ENCODE data around the gene SOST.

SOST gene

DNA sequence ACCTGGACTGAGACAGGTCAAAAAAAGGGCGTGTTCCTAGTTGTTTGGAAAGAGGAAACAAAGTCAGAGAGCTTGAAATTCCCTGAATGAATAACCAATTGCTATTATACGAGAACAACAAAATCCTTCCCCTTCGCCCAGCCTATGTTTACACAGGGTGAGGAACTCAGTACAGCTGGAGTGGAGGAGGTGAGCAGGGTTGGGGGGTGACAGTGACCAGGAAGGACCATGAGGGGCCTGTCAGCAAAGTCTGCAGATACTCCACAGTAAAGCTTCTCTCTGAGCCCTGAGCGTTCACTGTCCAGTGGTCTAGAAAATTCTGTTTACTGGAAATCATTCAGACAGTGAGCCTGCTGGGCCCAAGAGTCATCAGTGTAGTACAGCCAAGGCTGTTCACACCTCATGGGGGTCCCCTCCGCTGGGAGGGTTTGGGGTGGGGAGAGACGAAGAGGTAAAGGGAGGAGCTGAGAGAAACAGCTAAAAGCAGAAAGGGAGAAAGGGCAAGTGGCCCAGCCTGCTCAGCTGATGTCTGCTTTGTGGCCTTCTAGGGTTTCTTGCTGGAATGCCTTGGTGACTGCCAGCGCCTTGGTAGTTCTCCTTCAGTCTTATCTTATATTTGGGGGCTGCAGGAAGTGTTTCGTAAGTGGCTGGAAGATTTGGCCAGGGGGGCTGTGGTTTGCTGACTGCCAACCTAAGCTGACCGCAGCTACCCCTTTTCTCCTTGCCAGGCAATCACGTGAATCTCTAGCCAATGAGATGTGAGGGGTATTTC, 14.5 kb upstream of the SOST start:
- TF ChIP-seq CTCF (conservative IDR thresholded peaks at IDR 0.05; ENCODE audit: low read depth, low read length): no peak
- H3K4me3 ChIP-seq (ENCODE audit: low read length): no peak overlapping the region
- DNase-seq (ENCODE audit: low read depth): no peak

- TF ChIP-seq CTCF (conservative IDR thresholded peaks at IDR 0.05; ENCODE audit: low read depth, low read length): no peak
- no peak overlapping the region for H3K4me3 ChIP-seq (ENCODE audit: low read length)
- no peak for DNase-seq (ENCODE audit: low read depth)
Measured at GRCh38 chr17:43771463-43771862, 12.9 kb upstream of the SOST start.

DNA sequence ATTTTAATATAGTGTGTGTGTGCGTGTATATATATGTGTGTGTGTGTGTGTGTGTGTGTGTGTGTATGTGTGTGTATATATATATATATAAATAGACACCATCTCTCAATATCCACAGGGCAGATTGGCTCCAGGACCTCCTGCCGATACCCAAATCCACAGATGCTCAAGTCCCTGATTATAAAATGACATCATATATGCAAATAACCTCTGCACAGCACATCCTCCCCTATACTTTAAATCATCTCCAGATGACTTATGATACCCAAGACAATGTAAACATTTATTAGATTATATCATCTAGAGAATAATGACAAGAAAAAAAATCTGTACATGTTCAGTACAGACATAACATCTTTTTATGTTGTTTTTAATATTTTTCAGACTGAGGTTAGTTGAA, 12.4 kb upstream of the SOST start:
- no peak for TF ChIP-seq CTCF (conservative IDR thresholded peaks at IDR 0.05; ENCODE audit: low read depth, low read length)
- DNase-seq (ENCODE audit: low read depth): no peak
- no peak overlapping the region for H3K4me3 ChIP-seq (ENCODE audit: low read length)

- TF ChIP-seq CTCF (conservative IDR thresholded peaks at IDR 0.05; ENCODE audit: low read depth, low read length): no peak
- H3K4me3 ChIP-seq (ENCODE audit: low read length): no peak overlapping the region
- DNase-seq (ENCODE audit: low read depth): no peak
Measured at GRCh38 chr17:43769859-43770258, 11.3 kb upstream of the SOST start.

DNA sequence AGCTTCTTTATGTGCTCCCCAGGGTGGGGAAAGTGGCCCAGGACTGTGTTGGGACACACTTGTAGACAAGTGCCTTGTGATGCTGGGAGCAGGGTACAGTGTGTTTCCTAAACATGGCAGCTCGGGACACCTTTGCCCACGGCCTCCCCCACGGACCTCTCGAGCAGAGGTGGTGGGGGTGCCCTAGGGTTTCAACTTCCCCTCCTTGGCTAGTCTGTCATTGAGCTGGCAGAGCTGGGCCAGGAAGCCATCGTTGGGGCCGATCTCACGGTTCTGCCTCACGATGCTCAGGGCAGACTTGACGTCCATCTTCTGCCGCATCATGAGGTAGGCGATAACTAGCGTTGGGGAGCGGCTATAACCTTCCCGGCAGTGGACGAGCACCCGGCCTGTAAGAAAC, 10.8 kb upstream of the SOST start:
- no peak for DNase-seq (ENCODE audit: low read depth)
- H3K4me3 ChIP-seq (ENCODE audit: low read length): no peak overlapping the region
- no peak for TF ChIP-seq CTCF (conservative IDR thresholded peaks at IDR 0.05; ENCODE audit: low read depth, low read length)

DNA sequence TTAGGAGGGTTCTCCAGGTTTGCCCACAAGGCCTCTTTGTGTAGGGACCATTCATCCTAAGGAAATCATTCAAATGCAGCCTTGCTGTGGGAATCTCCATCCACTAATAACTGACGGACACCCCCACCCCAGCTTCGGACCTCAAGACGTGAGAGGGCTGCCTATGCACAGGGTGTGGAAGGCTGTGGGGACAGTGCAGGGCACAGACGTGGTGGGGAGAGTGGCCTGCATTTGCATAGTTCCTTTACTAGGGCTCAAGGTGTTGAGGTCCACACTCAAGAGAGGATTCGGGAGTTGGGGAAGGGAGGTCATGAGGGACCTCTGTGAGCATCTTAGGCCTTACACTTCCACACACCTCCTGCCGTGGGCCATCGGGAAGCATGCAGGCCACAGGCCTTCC, 10.4 kb upstream of the SOST start:
- DNase-seq (ENCODE audit: low read depth): no peak
- no peak for TF ChIP-seq CTCF (conservative IDR thresholded peaks at IDR 0.05; ENCODE audit: low read depth, low read length)
- no peak overlapping the region for H3K4me3 ChIP-seq (ENCODE audit: low read length)

- no peak for DNase-seq (ENCODE audit: low read depth)
- TF ChIP-seq CTCF (conservative IDR thresholded peaks at IDR 0.05; ENCODE audit: low read depth, low read length): no peak
- H3K4me3 ChIP-seq (ENCODE audit: low read length): no peak overlapping the region
Measured at GRCh38 chr17:43768382-43768781, 9.8 kb upstream of the SOST start.

All from retinal pigment epithelial cell (primary cell).